ENCODE data around the gene SLC39A3. TPM values are rescaled to one million over a fixed set of nuclear protein-coding genes. Genes with fewer than 3 reads are reported as not detected.

Gene SLC39A3, protein sequence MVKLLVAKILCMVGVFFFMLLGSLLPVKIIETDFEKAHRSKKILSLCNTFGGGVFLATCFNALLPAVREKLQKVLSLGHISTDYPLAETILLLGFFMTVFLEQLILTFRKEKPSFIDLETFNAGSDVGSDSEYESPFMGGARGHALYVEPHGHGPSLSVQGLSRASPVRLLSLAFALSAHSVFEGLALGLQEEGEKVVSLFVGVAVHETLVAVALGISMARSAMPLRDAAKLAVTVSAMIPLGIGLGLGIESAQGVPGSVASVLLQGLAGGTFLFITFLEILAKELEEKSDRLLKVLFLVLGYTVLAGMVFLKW
- total RNA-seq (ENCODE audit: insufficient read depth, low replicate concordance), result 18.3 TPM

DNA sequence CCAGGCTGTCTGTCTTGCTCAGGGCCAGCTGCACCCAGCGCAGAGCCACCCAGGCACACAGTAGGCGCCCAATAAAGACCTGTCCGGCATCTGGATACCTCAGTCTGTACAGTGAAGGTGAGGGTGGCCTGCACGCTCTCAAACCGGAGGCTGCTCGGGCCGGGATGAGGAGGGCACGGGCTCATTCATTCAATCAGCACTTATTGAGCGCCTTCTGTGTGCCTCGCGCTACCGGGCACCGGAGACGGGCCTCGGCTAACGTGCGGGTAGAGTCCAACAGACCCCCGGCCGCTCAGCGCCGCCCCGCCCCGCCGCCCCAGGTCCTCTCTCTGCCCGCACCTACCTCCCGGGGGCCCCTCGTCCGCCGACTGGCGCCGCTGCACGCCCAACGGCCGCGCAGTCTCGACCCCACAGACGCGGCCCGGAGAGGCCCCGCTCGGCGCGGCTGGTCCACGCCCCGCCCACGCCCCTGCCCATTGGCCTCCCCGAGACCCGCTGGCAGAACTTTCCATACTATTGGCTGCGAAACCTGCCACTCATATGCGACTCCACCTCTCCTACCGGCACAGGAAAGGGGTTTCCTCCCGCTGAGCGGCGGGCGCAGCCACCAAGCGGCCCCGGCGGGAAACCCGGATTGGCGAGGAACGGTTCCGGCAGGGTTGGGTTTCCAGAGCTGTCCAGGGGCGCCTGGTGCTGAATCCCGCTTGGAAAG is at the start of gene SLC39A3:
Gene SLC39A3, minus strand, starts transcription at position 416 of the 712 bp plus-strand sequence. CDS start 2,760 bp downstream, outside the sequence.
- DNase-seq (ENCODE audit: low spot score), result peak; percentile 99

DNA sequence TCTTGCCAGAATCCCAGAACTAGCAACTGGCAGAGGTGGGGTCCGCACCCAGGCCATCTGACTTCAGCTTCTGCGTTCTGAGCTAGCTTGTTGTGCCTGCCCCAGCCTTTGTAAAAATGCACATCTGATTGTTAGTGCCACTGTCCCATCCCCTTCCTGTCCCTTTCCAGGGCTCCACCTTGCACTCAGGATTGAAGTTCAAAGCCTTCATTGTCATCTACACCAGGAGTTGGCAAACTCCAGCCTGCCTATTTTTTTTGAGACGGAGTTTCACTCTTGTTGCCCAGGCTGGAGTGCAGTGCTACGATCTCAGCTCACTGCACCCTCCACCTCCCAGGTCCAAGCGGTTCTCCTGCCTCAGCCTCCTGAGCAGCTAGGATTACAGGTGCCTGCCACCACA is 48.4 kb upstream of the SLC39A3 start:
- DNase-seq (ENCODE audit: low spot score), result no peak

DNA sequence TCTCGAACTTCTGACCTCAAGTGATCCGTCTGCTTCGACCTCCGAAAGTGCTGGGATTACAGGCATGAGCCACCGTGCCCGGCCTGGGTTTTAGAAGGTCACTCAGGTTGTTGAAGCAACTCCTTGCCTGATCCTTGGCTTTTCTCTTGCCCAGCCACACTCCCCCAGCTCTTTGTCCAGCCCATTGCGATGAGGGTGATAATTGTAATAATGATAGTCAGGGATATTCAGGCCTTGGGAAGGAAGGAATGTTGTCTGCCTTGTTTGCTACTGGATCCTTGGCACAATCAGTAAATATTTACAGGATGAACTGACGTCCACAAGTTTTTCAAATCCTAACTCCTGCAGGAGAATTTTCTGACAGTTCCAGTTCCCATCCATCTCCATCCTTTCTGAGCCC is 47.3 kb upstream of the SLC39A3 start:
- no peak for DNase-seq (ENCODE audit: low spot score)

DNA sequence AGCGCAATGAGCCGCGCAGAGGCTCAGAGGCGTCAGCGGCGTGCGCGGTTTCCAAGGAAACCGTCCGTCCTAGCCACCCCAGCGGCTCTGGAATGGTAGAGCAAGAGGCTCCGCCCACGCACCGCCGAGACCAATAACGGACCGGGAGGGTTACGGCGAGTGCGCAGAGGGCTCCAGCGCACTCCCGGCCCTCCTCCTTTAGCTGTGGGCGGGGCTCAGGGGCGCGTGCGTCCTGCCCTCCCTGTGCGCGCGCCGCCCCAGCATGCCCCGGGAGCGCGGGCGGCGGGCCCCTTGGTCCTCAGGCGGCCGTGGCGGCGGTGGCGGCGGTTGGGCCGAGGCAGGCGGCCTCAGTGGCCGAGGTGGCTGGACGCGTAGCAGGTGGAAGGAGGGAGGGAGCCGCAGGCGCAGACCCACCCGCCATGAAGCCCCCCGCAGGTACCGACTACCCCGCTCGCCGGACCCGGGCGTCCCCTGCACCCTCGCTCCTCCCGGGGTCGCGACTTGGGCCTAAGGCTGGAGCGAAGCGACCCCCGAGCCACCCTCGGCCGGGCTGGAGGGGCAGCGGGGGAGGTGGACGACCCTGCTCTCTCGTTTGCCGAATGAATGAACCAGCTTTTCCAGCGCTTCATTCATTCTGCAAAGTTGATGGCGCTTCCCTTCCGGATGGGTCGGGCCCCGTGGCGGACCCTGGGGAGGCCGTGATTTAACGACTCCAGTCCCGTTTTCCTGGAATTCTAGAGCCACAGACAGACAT is 45.6 kb upstream of the SLC39A3 start, which contains the start of gene THOP1:
Gene THOP1, plus strand, starts transcription at position 260 of the 754 bp plus-strand sequence. Its CDS starts 160 bp downstream, at position 420.
- peak; percentile 99 for DNase-seq (ENCODE audit: low spot score)

DNA sequence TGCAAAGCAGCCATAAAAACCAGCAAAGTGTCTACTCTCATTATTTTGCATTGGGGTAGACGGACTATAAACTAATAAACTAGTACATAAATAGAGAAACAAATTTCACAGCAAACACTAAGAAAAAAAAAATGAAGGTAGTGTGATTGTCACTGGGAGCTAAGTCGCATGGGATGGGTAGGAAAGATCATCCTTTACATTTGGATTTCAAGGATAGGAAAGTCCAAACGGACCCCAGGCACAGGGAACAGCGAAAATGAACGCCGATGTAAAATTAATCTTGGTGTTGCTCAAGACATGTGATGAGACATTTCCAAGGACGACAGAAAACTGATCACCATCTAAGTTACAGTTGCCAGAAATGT is 43.9 kb upstream of the SLC39A3 start:
- no peak for DNase-seq (ENCODE audit: low spot score)

DNA sequence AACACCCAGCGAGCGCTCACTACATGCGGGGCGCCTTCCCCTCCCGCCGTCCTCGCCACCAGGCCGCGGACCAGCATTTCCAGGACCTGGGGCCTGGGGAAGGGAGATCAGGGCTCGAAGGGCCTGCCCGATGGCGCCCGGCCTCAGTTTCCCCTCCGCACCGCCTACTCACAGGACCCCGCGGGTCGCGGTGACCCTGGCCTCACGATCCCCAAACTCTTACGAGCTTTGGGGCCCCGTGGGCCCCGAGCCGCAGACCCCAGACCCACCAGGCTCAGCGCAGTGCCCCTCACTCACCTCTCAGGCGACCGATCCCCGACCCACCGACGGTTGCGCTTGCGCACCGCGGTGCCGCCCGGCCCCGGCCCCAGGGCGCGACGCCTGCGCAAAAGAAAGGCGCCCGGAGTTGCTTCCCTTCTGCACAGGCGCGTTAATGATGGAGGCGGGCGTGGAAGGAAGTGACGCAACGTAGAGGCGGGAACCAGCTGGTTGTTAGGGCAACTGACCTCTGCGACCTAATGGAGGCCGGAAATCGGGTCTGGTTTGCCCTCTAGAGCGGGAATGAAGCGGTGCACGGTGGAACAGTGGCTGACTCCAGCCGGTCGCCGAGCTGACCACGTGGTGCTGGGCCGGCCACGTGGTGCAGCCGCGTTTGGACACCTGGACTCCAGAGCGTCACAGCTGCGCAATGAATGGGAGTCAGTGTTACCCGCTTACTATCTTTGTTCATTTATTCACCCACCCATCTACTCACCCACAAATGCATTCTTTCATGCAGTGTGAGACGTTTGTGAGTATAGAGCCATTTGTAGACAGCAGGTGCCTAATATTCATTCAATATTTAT is 43.3 kb upstream of the SLC39A3 start, which contains the start of gene SGTA:
Gene SGTA, minus strand, starts transcription at position 338 of the 845 bp plus-strand sequence. CDS start 14,205 bp downstream, outside the sequence.
- DNase-seq (ENCODE audit: low spot score), result peak; percentile 99

DNA sequence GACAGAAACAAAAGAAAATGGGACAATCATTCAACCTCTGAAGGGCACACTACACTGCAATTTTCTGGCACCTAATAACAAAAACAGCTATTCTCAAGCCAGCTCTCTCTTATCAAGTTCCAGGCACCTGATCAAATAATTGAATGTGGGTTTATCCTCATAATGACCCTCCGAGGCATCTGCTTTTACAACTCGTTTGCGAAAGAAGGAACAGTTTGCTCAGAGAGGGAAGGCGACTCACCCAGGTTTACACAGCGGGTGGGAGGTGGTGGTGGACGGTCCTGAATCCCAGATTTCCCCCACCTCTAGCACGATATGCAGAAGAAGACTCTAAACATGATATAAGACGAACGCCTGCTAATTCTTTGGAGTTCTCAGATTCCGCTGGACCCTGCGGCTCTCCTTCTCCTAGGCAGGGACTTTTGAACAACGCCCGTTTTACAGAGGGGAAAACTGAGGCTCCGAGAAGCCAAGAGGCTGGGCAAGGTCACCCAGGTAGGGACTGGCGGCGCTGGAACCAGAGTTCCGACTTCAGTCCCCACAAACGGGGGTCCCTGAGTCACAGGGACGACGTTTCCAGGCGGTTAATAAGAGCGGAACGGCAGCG is 42.6 kb upstream of the SLC39A3 start:
- DNase-seq (ENCODE audit: low spot score), result no peak

DNA sequence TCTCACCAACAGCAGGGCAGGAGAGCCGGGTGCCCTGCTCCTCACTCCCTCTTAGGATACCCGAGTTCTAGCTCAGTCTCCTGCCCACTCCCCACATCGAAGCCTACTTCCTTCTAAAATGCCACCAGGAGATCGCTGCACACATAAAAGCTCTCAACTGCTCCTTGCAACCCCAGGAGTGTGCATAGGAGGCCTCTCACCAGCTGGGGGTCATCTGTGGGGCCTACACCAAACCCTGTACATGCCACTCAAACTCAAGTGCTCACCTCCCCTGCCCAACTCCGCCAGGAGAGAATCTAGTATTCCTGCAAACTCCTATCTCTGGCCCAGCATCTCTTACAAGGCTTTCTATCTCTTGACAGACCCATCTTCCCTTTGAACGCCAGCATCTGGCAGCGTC is 40.5 kb upstream of the SLC39A3 start:
- no peak for DNase-seq (ENCODE audit: low spot score)

DNA sequence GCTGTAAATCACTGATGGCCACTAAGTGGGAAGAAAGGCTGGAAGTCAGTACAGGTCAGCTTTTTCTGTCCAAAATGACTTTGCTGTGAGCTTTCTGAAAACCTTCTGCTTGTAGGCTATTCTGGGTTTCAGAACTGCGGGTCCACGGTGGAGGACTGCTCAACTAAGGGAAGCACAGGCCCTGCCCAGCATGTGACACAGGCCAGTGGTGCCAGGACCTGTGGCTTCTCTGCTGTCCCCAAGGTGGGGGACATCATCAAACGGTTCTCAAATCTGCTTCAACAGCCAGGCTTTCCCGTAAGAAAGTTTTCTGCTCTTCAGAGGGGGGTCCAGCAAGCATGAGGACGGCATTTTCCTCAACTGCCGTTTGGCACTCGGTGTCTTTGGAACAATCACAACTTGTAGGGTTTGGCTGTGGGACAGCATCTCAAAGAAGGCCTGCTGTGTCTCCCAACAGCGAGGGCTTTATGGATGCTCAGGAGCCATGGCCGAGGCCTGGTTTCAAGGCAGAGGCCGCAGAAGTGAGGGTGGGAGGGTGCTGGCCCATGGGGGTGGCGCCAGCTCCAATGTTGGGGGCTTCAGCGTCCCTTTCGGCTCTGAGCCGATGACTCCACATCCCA is 39.4 kb upstream of the SLC39A3 start:
- DNase-seq (ENCODE audit: low spot score), result no peak

DNA sequence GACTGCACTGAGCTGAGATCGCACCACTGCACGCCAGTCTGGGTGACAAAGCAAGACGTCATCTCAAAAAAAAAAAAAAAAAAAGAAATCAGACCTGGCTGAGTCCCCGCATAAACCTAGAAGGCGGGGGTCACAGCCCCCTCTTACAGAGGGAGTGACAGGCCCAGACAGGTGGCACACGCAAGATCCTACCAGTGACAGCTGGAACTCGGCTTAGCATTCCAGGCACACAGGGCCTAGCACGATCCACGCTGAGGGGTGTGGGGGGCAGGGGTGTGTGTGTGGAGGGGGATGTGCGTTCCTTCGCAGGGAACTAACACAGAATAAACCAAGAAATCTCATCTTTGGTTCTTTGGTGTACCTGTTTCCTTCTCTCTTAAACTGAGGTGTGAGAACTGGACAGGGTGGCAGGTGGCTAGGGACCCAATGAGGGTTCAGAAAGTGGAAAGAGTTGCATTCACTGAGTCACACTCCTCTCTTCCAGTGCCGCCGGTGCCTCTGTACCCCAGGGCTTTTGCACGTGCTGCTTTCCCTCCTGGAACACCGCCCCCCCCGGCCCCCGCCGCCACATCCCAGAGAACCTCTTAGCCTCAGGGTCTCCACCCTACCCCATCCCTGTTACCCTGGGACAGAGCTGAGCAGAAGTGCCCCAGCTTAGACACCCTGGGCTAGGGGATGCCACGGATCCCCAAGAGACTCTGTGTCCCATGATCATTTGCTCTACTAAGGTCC is 38.3 kb upstream of the SLC39A3 start:
- DNase-seq (ENCODE audit: low spot score), result no peak

DNA sequence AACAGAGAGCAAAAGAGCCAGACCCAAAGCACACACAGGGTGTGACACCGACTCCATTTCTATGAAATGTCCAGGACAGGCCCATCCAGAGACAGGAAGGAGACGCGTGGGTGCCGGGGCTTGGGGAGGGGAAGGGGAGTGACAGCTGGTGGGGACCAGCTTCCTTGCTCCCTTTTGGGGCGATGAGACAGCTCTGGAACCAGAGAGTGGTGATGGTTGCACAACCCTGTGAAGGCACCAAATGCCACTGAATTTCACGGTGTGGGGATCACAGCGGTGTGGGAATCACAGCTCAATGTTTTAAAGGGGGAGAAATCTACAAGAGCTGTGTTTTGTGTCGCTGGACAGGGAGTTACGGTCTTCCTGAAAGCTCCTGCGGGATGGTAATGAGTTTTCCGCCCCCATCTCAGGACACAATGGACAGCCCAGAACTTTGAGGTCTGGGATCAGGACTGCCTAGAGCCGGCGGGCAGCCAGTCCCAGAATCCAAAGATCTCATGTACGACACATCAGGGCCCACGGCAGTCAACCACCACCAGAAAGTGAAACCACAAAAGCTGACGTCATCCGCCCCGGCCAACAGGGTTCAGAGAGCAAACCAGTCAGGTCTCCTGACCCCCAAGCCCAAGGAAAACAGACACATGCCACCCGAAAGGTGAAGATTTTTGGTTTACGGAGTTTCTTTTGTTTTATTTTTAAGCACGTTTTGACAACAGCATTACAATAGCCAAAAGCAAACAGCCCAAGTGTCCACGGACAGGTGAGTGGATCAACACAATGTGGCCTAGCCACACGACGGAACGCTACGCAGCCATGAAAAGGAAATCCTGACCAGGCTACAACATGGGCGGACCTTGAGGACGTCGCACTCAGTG is 36.0 kb upstream of the SLC39A3 start:
- DNase-seq (ENCODE audit: low spot score), result no peak

DNA sequence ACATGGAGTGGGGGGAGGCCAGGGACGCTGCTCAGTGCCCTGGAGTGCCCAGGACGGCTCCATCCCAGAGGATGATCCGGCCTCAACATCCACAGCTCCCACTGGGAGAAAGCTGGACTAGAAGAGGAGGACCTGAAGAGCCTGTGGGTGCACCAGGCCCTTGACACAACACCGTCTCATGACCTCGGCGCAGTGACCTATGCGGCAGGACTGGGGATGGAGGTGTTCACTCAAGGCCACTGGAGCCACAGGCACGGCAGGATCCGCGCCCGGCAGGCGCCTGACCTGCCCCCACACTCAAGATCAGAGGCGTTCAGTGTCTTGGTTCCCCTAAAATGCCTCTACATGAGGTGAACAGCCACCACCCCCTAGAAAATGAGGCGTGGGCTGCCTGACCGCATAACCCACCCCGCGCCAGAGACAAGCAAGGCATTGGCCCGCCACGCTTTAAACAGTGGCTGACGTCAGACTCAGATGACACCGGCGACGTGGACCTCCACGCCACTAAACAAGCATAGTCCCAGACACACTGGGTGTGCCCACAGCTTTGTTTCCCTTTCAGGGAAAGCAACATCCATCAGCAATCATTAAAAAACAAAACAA is 35.2 kb upstream of the SLC39A3 start:
- DNase-seq (ENCODE audit: low spot score), result no peak

DNA sequence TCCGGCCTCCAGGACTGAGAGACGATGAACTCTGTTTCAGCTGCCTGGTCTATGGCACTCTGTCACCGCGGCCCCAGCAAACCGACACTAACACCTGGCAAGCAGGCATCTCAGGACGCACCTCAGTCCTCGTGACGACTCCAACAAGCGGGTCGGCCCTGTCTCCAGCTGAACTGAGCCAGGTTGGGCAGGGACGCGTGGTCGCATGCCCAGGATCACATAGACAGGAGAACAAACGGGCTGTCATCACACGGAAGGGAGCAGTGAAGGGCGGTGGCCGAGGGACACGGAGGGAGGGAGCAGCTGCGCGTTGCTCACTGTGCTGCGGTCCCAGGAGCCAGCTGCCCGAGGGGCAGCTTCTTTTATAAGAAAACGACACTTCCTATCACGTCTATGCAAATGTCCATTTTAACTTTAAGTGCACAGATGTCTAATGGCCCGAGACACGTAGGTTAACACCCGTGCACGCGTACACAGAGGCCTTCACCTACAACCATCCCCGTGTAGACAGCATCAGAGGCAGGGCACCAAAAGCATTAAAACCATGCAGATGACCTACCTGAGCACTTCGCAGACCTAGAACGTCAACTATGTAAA is 34.4 kb upstream of the SLC39A3 start:
- DNase-seq (ENCODE audit: low spot score), result no peak

DNA sequence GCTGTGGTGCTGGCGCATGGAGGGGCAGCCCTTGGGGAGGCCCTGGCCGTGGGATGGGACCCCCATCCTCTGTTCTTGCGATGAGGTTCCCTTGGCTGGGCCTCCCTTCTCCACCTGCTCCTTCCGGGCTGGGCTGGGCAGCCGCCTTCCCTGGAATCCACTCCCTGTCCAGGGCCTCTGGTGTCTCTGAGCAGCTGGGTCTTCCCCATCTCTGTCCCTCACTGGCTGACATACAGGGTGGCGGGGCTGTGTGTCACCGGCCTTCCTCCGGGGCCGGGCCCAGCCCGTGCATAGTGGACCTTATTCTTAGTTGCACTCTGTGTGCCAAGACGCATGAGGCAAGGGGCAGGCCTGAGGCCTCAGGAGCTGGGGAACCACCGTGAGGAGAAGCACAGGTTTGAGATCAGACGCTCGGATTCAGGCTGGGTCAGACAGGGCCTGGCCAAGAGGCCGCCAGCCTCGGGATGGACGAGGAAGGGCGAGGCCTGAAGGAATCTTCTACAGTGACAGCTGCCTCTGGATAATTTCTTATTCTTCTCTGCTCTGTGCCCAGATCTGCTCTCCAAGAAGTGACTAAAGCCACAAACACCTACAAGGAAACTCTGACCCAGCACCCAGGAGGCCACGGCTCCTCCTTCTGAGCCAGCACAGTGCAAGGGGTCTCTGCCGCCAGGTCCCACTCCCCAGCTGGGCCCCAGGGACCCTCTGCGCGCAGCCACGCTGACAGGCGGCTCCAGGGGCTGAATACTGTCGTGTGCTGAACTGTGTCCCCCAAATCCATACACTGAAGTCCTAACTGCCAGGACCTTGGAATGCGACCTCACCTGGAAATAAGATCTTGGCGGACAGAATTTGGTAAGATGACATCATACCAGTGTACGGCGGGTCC is 32.2 kb upstream of the SLC39A3 start:
- peak; percentile 19 for DNase-seq (ENCODE audit: low spot score)

DNA sequence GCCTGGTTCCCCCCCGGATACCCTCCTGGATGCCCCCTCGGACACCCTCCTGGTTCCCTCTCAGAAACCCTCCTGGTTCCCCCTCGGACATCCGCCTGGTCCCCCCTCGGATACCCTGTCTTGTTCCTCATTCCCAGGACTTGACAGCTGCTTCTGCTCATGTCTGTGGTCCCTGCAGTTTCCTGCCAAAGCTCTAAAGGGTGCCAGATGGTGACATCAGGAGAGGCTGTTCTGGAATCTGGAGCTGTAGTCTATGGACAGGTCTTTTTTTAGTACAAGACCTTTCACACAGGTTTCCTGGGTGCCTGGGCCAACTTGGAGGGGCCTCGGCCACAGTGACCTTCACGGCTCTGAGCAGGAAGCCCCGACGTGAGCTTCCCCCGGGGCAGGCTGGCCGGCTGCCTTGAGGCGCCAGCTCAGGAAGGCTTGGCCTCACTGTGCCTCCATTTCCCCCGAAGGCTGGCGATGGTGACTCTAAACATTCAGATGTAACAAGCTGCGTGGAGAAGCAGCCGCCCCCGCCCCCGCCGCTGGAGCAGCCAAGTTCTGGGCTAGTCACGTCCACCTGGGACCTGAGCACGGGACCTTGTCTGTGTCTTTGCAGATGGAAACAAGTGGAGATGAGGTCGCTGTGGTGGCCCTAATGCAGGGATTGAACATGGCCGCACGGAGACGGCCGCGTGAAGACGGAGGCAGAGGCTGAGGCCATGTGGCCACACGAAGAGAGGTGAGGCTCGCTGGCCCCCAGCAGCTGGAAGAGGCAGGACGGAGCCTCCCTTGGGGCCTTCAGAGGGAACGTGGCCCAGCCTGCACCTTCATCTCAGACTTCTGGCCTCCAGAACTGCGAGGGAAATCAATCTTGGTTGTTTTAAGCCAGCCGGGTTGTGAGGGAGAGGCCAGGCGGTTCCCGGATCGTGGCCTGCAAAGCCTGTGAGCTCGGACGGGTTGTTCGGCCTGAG is 30.5 kb upstream of the SLC39A3 start:
- peak; percentile 34 for DNase-seq (ENCODE audit: low spot score)

DNA sequence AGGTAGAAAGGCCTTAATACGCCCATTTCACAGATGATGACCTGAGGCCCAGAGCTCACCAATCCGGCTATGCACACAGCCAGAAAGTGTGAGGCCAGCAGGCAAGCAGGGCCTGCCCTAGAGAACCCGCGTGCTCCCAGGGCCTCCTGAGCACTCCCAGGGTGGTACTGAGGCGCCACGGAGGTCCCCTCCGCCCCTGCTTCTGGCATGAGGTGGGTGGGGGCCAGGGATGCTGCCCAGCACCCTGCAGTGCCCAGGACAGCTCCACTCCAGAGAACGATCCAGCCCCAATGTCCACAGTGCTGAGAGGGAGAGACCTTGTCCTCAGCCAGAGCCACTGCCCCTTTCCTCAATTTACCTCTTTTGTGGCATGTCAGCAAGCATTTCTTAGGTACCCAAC is 29.4 kb upstream of the SLC39A3 start:
- DNase-seq (ENCODE audit: low spot score), result no peak

All from umbilical cord (tissue), 2 donors.